ENCODE measurements around the gene MAPK11. TPM values are rescaled to one million over a fixed set of nuclear protein-coding genes. Genes with fewer than 3 reads are reported as not detected.

The MAPK11 gene
- total and polyA plus RNA-seq, 10 of the 15 experiments (the other 5 are each of a cell fraction or from before 2014, with no cell fraction given): 0.05 to 12.8 (median 3.7) TPM

GRCh38 chr22:50270666-50271394 lies 650 bp upstream of the MAPK11 start (continued):
- TF ChIP-seq BCLAF1 (IDR thresholded peaks at IDR 0.05) (no peak), ESRRA (IDR thresholded peaks at IDR 0.05; ENCODE audit: low read length) (no peak), RUNX3 (IDR thresholded peaks at IDR 0.05; ENCODE audit: low read length) (peak; percentile 22; the same call in 1 of the 2 replicates), NR2F1 (conservative IDR thresholded peaks at IDR 0.05) (0 out of 2 replicates have a peak, but pooled peaks have one; percentile 37), USF2 (IDR thresholded peaks at IDR 0.05; ENCODE audit: borderline replicate concordance, low read depth, low read length) (no peak), ATF2 (IDR thresholded peaks at IDR 0.05; ENCODE audit: low read length) (no peak)

All from GM12878 (cell line).